ENCODE data around the gene PISD.
"Not testable (repeated sequence)": the region's sequence is repeated elsewhere in the genome, so short reads cannot be mapped to it uniquely, and the experiment has no call there.

Gene PISD

GRCh38 chr22:31607696-31608095 lies 54.3 kb downstream of the PISD start:
- DNase-seq (ENCODE audit: low read depth), result no peak

GRCh38 chr22:31605851-31606585 lies 56.0 kb downstream of the PISD start:
- DNase-seq (ENCODE audit: low read depth), result no peak

GRCh38 chr22:31604746-31605705 lies 57.0 kb downstream of the PISD start:
- DNase-seq (ENCODE audit: low read depth), result no peak

GRCh38 chr22:31604137-31604705 lies 57.8 kb downstream of the PISD start:
- DNase-seq (ENCODE audit: low read depth), result no peak

- DNase-seq (ENCODE audit: low read depth), result no peak
These were observed 58.4 kb downstream of the PISD start for GRCh38 chr22:31603574-31603973.

DNA sequence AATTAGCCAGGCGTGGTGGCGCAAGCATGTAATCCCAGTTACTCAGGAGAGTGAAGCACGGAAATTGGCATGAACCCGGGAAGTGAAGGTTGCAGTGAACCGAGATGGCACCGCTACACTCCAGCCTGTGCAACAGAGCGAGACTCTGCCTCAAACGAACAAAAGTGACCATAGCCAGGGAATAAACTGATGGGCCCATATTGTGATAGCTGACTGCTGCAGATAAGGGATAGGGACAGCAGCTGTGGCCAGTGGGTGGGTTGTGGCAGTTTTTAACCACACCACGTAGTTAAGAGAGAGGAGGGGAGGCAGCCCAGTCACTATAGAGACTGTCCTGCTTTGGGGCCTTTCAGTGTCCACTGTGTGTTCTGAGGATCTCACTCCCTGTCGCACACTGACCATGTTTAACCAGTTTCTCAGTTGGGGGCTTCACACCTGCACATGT lies 58.9 kb downstream of the PISD start:
- DNase-seq (ENCODE audit: low read depth), result no peak

GRCh38 chr22:31602259-31602952 lies 59.6 kb downstream of the PISD start:
- peak; percentile 88 for DNase-seq (ENCODE audit: low read depth)

DNA sequence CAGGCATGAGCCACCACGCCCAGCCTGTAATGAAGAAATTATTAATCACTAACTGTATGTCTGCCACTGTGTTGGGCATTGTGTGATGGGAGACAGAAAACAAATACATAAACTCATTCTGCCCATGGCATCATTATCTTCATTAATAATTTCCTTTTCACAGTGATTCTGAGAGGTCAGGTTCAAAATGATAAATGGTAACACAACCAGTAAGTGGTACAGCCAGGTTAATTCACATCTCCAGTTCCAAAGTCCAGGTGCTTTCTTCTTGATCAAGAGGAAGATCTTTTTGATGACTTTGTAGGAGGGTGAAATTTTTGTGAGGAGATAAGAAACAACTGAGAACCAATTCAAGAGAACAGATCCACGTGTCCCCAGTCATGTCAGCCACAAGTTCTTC lies 66.7 kb downstream of the PISD start:
- no peak for DNase-seq (ENCODE audit: low read depth)

GRCh38 chr22:31590161-31590560 lies 71.9 kb downstream of the PISD start:
- not testable (repeated sequence) for DNase-seq (ENCODE audit: low read depth)

- DNase-seq (ENCODE audit: low read depth), result no peak
These were observed 72.9 kb downstream of the PISD start for GRCh38 chr22:31588970-31589675.

- peak; percentile 99 for DNase-seq (ENCODE audit: low read depth)
These were observed 75.7 kb downstream of the PISD start for GRCh38 chr22:31586137-31586920.

DNA sequence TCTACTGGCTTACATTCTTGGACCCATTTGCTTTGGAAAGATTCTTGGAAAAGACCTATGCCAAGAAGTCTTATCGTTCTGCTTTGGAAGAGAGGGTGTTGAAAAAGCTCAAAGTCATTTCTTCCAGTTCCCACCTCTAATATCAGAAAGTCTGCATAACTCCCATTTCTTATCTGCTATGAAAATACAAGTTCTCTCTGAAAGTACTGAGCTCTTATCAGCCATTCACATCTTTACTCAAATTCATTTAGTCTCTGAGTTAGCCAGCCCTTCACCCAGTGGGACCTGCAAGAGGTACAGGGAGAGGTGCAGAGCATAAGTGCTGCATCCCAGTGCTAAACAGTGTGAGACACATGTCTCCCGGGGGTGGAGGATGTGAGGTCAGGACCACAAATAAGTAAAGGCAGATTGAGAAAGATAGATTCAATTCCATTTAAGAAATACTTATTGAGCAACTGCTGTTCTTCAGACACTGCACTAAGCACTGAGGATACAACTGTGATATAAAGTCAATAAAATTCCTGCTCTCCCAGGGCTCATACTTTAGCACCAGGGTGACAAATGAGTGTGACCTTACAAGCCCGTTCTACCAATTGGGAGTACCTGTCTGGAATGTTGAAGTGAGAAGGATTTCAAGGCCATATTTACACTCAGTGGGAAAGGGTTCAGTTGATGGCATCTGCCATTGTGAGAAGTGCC lies 76.7 kb downstream of the PISD start:
- DNase-seq (ENCODE audit: low read depth), result peak; percentile 92

DNA sequence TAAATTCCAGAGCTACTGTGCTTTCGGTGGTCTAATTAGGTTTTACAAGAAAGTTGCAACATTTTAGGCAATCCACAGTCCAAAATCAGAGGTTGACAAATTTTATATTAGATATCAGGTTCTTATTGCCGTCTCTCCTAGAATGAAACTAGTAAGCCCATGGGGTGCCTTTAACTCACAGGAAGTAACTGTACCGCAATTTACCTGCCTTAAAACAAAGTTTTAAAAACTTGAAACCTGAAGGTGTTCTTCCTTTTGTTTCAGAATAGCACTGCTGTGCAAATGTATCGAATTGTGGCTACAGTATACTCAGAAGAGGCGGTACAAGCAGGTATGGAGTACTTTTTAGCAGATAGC lies 77.2 kb downstream of the PISD start:
- no peak for DNase-seq (ENCODE audit: low read depth)

DNA sequence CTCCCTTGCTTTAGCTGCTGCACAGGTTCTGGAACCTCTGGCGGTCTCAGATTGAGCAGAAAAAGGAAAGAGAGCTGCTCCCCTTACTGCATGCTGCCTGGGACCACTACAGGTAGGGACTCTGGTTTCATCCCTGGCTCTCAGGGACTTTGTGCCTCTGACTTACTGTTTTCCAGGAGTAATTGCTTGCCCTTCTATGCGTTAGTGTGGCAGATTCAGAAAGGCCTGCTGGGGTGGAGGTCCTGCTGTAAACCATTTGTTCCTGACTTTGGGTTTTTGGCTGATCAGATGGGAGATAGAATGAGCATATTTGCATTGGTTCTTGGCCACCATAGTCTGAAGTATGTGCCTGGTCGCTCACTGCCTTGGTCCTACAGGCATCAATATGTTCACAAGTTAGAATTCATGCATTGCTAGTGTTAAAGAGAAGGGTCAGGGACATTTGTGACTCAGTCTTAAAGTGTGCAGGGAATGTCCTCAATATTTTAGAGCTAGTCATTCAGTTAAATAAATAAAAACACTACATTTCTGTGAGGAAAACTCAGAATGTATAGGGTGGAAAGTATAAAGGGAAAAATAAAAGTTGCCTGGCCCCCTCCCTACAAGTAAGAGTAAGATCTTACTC lies 78.0 kb downstream of the PISD start:
- peak; percentile 68 for DNase-seq (ENCODE audit: low read depth)

GRCh38 chr22:31579835-31580242 lies 82.2 kb downstream of the PISD start:
- no peak for DNase-seq (ENCODE audit: low read depth)

- no peak for DNase-seq (ENCODE audit: low read depth)
These were observed 83.8 kb downstream of the PISD start for GRCh38 chr22:31578171-31578570.

- DNase-seq (ENCODE audit: low read depth), result no peak
These were observed 84.3 kb downstream of the PISD start for GRCh38 chr22:31577711-31578110.

DNA sequence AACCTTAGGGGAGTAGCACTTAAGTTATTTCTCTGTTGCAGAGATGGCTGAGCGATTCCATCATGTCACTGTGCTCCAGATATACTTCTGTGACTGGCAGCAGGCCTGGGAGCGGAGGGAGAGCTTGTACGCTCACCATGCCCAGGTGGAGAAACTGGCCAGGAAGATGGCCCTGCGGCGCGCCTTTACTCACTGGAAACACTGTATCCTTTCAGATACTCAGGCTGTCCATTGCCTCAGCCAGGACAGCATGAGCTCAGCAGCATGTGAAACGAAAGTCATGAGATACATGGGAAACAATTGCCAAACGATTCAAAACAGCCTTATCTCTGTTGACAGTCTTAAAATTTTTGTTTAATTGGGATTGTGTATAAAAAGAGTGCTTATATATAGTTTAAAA lies 86.8 kb downstream of the PISD start:
- DNase-seq (ENCODE audit: low read depth), result no peak

DNA sequence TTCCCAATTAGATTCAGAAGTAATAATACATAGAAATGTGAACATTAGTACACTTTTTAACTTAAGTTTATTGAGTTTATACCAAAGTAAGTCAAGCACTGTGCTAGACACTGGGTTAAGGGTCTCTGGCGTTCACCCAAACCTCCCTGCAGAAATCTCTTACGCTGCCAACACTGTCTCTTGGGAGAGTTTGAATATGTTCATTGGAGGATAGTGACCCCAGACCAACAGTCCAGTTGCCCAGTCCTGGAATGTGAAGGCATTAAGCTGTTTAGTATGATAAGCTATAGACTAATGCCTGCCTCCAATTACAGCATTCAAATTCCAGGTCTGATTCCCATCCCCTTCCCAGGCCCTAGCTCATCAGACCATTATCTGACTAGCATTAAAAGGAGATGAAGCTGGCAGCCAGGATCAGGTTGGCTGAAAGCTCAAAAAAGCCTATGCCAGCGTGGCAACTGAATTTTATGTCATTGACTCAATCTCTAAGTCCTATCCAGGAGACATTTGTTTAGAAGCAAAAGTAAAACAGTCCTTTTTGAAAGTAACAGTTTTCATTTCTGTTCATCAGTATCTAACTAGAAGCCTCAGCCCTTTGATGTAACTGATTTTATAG lies 87.9 kb downstream of the PISD start:
- DNase-seq (ENCODE audit: low read depth), result no peak

Measured in iris pigment epithelial cell (primary cell).